ENCODE data around the gene MAD1L1.

Gene MAD1L1

GRCh38 chr7:2140216-2141020, 92.3 kb downstream of the MAD1L1 start:
- no peak for DNase-seq (ENCODE audit: low read depth)

- no peak for DNase-seq (ENCODE audit: low read depth)
These were observed 93.6 kb downstream of the MAD1L1 start for GRCh38 chr7:2139004-2139699.

GRCh38 chr7:2138146-2138765, 94.5 kb downstream of the MAD1L1 start:
- no peak for DNase-seq (ENCODE audit: low read depth)

GRCh38 chr7:2134740-2135139, 98.0 kb downstream of the MAD1L1 start:
- DNase-seq (ENCODE audit: low read depth) = no peak

- no peak for DNase-seq (ENCODE audit: low read depth)
These were observed 100.5 kb downstream of the MAD1L1 start for GRCh38 chr7:2132243-2132642.

GRCh38 chr7:2131800-2132199, 100.9 kb downstream of the MAD1L1 start:
- no peak for DNase-seq (ENCODE audit: low read depth)

GRCh38 chr7:2131341-2131740, 101.4 kb downstream of the MAD1L1 start:
- no peak for DNase-seq (ENCODE audit: low read depth)

GRCh38 chr7:2130096-2130375, 102.7 kb downstream of the MAD1L1 start:
- DNase-seq (ENCODE audit: low read depth) = no peak

GRCh38 chr7:2129323-2130095, 103.2 kb downstream of the MAD1L1 start:
- no peak for DNase-seq (ENCODE audit: low read depth)

GRCh38 chr7:2128601-2129322, 104.0 kb downstream of the MAD1L1 start:
- DNase-seq (ENCODE audit: low read depth) = no peak

GRCh38 chr7:2126621-2127020, 106.1 kb downstream of the MAD1L1 start:
- DNase-seq (ENCODE audit: low read depth) = no peak

GRCh38 chr7:2125931-2126330, 106.8 kb downstream of the MAD1L1 start:
- DNase-seq (ENCODE audit: low read depth) = no peak

- no peak for DNase-seq (ENCODE audit: low read depth)
These were observed 108.0 kb downstream of the MAD1L1 start for GRCh38 chr7:2124604-2125345.

- no peak for DNase-seq (ENCODE audit: low read depth)
These were observed 108.8 kb downstream of the MAD1L1 start for GRCh38 chr7:2123916-2124315.

GRCh38 chr7:2123360-2123759, 109.4 kb downstream of the MAD1L1 start:
- DNase-seq (ENCODE audit: low read depth) = no peak

GRCh38 chr7:2122651-2123050, 110.1 kb downstream of the MAD1L1 start:
- DNase-seq (ENCODE audit: low read depth) = no peak

GRCh38 chr7:2120841-2121830, 111.6 kb downstream of the MAD1L1 start:
- no peak for DNase-seq (ENCODE audit: low read depth)

GRCh38 chr7:2120251-2120660, 112.5 kb downstream of the MAD1L1 start:
- DNase-seq (ENCODE audit: low read depth) = no peak

- no peak for DNase-seq (ENCODE audit: low read depth)
These were observed 114.0 kb downstream of the MAD1L1 start for GRCh38 chr7:2118630-2119190.

- DNase-seq (ENCODE audit: low read depth) = no peak
These were observed 114.7 kb downstream of the MAD1L1 start for GRCh38 chr7:2118056-2118455.

All from HS-5 (cell line).